Esophagus (tissue), 2 donors: Measurements from ENCODE around the gene CACNG8. TPM values are rescaled to one million over a fixed set of nuclear protein-coding genes. Genes with fewer than 3 reads are reported as not detected.

Experiments
- H3K27ac ChIP-seq, 2 donors: one replicate each; pipeline ENCODE4 v1.5.1; 2013; ENCODE audit warnings: low read depth in 2 of 2, mild to moderate bottlenecking in 2 of 2, inconsistent platforms in 1 of 2, low read length in 1 of 2, moderate library complexity in 1 of 2
- H3K27me3 ChIP-seq, 2 donors: one replicate each; pipeline ENCODE4 v1.6.1; 2013; ENCODE audit warnings: low read length in 2 of 2, control low read depth in 1 of 2, mild to moderate bottlenecking in 1 of 2; ENCODE audit not compliant: insufficient read depth in 2 of 2, control insufficient read depth in 1 of 2
- H3K36me3 ChIP-seq, 2 donors: one replicate each; pipeline ENCODE4 v1.6.1; 2013; ENCODE audit warnings: low read length in 1 of 2; ENCODE audit not compliant: control insufficient read depth in 2 of 2, insufficient read depth in 2 of 2
- H3K4me1 ChIP-seq, 2 donors: one replicate each; pipeline ENCODE4 v1.6.1; 2013; ENCODE audit warnings: low read length in 1 of 2; ENCODE audit not compliant: control insufficient read depth in 2 of 2, insufficient read depth in 2 of 2
- H3K4me3 ChIP-seq, 2 donors: one replicate each; pipeline ENCODE4 v1.5.1; 2013; ENCODE audit warnings: low read length in 2 of 2, mild to moderate bottlenecking in 2 of 2, low read depth in 1 of 2, moderate library complexity in 1 of 2
- H3K9me3 ChIP-seq, 2 donors: one replicate each; pipeline ENCODE4 v1.6.1; 2013; ENCODE audit warnings: mild to moderate bottlenecking in 2 of 2, low read depth in 1 of 2, low read length in 1 of 2, moderate library complexity in 1 of 2; ENCODE audit not compliant: control insufficient read depth in 2 of 2, insufficient read depth in 1 of 2
- WGBS, 2 donors: extraction: QIAGEN DNeasy Blood & Tissue Kit; methylation state at CpG; one replicate each; pipeline ENCODE4 v1.1.7; 2013; 5-methylcytosine and 5-hydroxymethylcytosine counted together
- polyA plus RNA-seq, 2 donors: library from polyadenylated mRNA; stranded (reverse); fragments of 200-250 nt; gene quantifications; one replicate each; pipeline ENCODE4 v1.2.3, GENCODE V29; 2013
- donor health status: healthy with polysubstance abuse.
- donor health status: Bipolar disorder and iron deficiency.

CACNG8 gene
- under 1 TPM; 0.01 to 0.04 TPM for polyA plus RNA-seq

- Histone ChIP-seq H3K4me1 (peaks cover 0 to 3% of the 10 kb centered on the region in 2 donors), H3K36me3 (no peaks in the 10 kb centered on the region), H3K4me3 (no peak within 1 kb of the TSS), H3K9me3 (peaks cover 0 to 4% of the 10 kb centered on the region in 2 donors), H3K27me3 (peaks cover 2 to 27% of the 10 kb centered on the region in 2 donors), H3K27ac (no peak within 1 kb of the TSS)
- WGBS, 2 donors = 6% methylated on average over 22 to 53 of the region's 55 CpGs
Measured at GRCh38 chr19:53962887-53963431, at the start of gene CACNG8. TSS of gene CACNG8 (plus strand) at chr19:53962937.

DNA sequence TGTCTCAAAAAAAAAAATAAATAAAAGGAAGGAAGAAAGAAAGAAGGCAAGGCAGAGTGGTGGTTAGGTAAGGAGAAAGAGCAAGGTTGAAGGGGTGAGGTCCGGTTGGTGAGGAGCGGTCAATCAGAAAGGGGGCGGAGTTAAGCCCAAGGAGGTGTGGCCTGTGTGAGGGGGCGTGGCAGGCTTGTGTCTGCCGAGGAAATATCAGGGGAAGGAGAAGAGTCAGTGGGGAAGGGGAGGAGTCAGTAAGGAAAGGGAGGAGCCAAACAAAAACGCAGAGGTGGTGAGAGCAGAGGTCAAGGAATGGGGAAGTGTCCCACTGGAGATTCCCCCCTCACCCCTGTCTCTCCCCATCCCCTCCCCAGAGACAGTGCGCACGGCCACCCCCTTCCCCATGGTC lies 47.7 kb upstream of the CACNG8 start:
- Histone ChIP-seq H3K9me3 (no peaks in the 10 kb centered on the region), H3K27me3 (peaks cover 0 to 9% of the 10 kb centered on the region in 2 donors), H3K36me3 (no peaks in the 10 kb centered on the region), H3K27ac (no peak overlapping the region), H3K4me3 (no peak overlapping the region), H3K4me1 (no peaks in the 10 kb centered on the region)
- 61 to 63% methylated on average over 7 to 8 of the region's 8 CpGs for WGBS, 2 donors

DNA sequence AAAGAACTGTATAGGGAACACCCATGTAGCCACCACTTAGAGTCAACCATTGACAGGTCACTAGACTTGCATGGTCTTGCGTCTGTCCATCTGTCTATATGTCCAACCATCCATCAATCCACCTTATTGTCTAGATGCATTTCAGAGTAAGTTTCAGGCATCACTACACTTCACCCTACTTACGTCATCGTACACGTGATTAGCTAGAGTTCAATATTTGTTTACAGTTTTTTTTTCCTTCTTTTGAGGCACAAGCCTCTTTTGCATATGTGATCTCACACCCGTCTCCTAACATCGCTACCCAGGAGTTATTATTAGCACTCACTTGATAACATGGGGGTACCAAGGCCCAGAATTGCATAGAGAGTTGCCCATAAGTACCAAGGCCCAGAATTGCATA lies 46.7 kb upstream of the CACNG8 start:
- H3K9me3 ChIP-seq = no peaks in the 10 kb centered on the region
- H3K36me3 ChIP-seq = no peaks in the 10 kb centered on the region
- no peaks in the 10 kb centered on the region for H3K4me1 ChIP-seq
- peaks cover 0 to 4% of the 10 kb centered on the region in 2 donors for H3K27me3 ChIP-seq
- 59 to 61% methylated on average over 6 of the region's 6 CpGs for WGBS, 2 donors
- H3K27ac ChIP-seq = no peak overlapping the region
- H3K4me3 ChIP-seq = no peak overlapping the region

DNA sequence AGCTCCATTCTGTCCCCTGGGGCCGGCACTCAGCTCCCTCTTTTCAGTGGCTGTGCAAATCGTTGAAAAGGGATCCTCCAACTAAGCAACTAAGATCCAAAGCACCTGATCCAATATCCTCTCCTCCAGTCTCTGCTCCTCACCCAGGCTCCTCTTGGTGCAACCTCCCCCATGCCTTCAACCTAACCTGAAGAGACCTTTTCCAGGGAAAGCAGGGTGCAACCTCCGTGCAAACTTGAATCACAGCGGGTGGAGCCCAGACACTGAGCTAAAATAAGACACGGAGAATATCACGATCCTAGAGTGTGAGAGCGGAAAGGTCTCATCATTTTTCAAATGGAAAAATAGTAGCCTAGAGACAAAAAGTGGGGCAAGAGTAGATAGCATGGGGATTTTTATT lies 45.4 kb upstream of the CACNG8 start:
- Histone ChIP-seq H3K4me3 (no peak overlapping the region), H3K27me3 (no peaks in the 10 kb centered on the region), H3K27ac (no peak overlapping the region), H3K36me3 (no peaks in the 10 kb centered on the region), H3K9me3 (no peaks in the 10 kb centered on the region), H3K4me1 (no peaks in the 10 kb centered on the region)
- 80 to 83% methylated on average over 7 of the region's 7 CpGs for WGBS, 2 donors

DNA sequence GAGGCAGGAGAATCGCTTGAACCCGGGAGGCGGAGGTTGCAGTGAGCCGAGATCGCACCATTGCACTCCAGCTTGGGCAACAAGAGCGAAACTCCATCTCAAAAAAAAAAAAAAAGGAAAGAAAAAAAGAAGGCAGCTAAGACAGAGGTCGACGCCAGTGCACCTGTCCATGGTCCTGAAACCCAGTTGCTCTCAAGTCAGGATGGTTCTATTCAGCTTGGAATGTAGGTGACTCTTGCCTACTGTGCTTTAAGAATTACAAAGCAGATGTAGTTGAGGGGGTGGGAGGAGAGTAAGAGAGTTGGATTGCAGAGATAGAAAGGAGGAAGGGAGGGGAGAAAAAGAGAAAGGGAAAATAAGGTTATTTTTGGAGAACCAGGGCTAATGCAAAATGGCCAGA lies 35.0 kb upstream of the CACNG8 start:
- Histone ChIP-seq H3K4me3 (no peak overlapping the region), H3K9me3 (peaks cover 0 to 4% of the 10 kb centered on the region in 2 donors), H3K4me1 (no peaks in the 10 kb centered on the region), H3K36me3 (no peaks in the 10 kb centered on the region), H3K27me3 (no peaks in the 10 kb centered on the region), H3K27ac (no peak overlapping the region)
- 14 to 44% methylated on average over 3 to 8 of the region's 8 CpGs for WGBS, 2 donors

DNA sequence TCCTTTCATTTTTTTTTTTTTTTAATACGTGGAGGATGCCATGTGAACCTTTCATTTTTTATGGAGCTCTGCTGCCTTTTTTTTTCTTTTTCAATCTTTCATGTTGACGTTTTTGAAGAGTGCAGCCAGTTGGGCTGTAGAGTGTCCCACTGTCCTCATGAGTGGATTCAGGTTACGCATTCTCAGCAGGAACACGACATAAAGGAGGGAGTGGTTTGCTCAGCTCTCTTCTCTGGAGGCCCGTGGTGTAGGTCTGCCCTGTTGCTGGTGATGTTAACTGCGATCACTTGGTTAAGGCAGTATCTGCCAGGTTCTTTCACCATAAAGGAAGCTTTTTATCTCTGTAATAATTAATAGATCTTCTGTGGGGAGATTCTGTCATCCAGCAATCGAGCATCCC lies 26.7 kb upstream of the CACNG8 start:
- H3K27me3 ChIP-seq = no peaks in the 10 kb centered on the region
- H3K9me3 ChIP-seq = no peaks in the 10 kb centered on the region
- no peaks in the 10 kb centered on the region for H3K4me1 ChIP-seq
- H3K4me3 ChIP-seq = no peak overlapping the region
- 39 to 46% methylated on average over 7 of the region's 7 CpGs for WGBS, 2 donors
- H3K27ac ChIP-seq = no peak overlapping the region
- H3K36me3 ChIP-seq = no peaks in the 10 kb centered on the region

DNA sequence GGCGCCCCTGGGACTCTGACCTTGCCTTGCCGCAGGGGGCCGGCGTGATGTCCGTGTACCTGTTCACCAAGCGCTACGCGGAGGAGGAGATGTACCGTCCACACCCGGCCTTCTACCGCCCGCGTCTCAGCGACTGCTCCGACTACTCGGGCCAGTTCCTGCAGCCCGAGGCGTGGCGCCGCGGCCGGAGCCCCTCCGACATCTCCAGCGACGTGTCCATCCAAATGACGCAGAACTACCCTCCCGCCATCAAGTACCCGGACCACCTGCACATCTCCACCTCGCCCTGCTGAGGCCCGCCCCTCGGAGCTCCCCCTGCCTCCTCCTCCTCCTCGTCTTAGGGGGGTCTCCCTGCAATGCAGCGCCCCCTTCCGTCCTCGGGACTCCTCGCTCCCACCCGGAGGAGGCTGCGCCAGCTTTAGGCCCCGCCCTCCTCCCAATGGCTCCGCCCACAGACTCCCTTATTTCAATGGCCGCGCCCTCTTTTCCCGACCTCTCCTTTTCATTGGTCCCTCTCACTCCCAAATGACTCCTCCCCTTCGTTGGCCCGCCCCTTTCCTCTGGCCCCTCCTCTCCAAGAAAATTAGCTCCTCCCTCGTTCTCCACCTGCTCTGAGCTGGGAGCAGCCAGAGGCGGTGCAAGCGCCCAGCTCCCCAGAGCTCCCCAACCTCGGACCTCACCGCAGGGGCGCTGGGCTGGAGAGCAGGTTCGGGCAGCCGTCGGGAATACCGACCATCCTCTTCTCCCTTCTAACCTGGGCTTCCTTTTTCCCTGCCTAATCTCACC lies 20.5 kb upstream of the CACNG8 start:
- Histone ChIP-seq H3K36me3 (no peaks in the 10 kb centered on the region), H3K27me3 (no peaks in the 10 kb centered on the region), H3K27ac (no peak overlapping the region), H3K4me3 (no peak overlapping the region), H3K9me3 (peaks cover 0 to 7% of the 10 kb centered on the region in 2 donors), H3K4me1 (no peaks in the 10 kb centered on the region)
- 10 to 12% methylated on average over 51 to 55 of the region's 55 CpGs for WGBS, 2 donors

DNA sequence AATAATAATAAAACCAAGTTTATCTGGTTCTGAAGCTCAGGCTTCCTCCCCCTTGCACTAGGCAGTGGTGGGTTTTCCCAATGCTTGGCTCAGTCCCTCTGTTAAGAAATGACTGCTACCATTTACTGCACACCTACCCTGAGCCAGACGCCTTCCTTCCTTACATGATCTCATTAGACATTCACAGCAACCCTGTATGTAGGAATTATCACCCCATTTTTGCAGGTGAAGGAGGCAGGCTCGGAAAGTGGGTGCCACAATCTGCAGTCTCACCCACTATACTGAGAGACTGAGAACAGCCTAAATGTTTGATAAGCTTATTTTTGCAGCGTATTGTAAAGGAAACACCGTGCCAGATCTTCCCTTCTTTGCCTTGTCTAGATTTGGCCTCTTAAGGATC lies 18.3 kb upstream of the CACNG8 start:
- Histone ChIP-seq H3K27me3 (no peaks in the 10 kb centered on the region), H3K9me3 (peaks cover 0 to 7% of the 10 kb centered on the region in 2 donors), H3K4me1 (no peaks in the 10 kb centered on the region), H3K27ac (no peak overlapping the region), H3K4me3 (no peak overlapping the region), H3K36me3 (no peaks in the 10 kb centered on the region)
- WGBS, 2 donors = 80 to 83% methylated on average over 4 of the region's 4 CpGs

DNA sequence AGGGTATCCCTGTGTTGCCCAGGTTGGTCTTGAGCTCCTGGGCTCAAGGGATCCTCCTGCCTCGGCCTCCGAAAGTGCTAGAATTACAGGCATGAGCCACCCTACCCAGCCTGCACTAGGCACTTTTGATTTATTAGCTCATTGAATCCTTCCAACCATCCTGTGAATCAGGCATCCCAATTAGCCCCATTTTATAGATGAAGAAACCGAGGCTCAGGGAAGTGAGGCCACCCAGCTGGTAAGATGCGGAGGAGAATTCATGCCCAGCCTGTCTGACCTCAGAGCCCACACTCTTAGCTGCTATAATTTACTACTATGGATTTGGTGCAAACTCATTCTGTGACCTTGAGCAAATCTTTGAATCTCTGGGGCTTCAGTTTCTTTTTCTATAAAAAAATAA lies 17.8 kb upstream of the CACNG8 start:
- Histone ChIP-seq H3K4me3 (no peak overlapping the region), H3K36me3 (no peaks in the 10 kb centered on the region), H3K27ac (no peak overlapping the region), H3K4me1 (no peaks in the 10 kb centered on the region), H3K9me3 (peaks cover 0 to 7% of the 10 kb centered on the region in 2 donors), H3K27me3 (no peaks in the 10 kb centered on the region)
- 85 to 90% methylated on average over 4 of the region's 4 CpGs for WGBS, 2 donors

DNA sequence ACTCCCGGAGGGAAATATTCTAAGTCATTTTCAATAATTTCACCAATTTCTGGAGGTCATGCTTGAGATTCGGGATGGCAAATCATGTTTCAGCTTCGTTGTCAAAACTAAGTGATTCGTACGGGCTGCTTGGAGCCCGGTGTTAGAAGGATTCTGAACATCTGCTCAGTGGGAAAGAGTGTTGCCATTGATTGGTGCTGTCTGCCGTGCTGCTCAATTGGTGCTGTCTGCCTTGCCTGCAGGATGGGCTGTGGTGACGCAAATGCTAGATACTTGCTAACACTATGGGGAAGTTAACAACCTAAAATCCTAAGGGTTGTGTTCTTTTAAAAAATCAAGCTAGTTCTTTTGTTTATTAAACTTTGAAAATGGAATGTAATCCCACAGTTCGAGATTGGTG lies 17.3 kb upstream of the CACNG8 start:
- 42 to 49% methylated on average over 9 of the region's 9 CpGs for WGBS, 2 donors
- no peak overlapping the region for H3K27ac ChIP-seq
- H3K27me3 ChIP-seq = no peaks in the 10 kb centered on the region
- no peak overlapping the region for H3K4me3 ChIP-seq
- no peaks in the 10 kb centered on the region for H3K4me1 ChIP-seq
- no peaks in the 10 kb centered on the region for H3K36me3 ChIP-seq
- H3K9me3 ChIP-seq = peaks cover 0 to 7% of the 10 kb centered on the region in 2 donors
